ENCODE results near the gene TPRN. TPM values are rescaled to one million over a fixed set of nuclear protein-coding genes. Genes with fewer than 3 reads are reported as not detected.

Gene TPRN
- total and polyA plus RNA-seq, 2 donors (not counting 1 experiment from before 2014, with no cell fraction given) = 1.6 to 5.8 TPM

- Histone ChIP-seq H3K4me3 (replicated peaks in 1 of 4; ENCODE audit: control extremely low read depth in 1 of 4, insufficient read depth in 1 of 4, low read depth in 3 of 4, low read length in 4 of 4) (no peak within 1 kb of the TSS), H3K4me2 (ENCODE audit: extremely low read depth, insufficient read depth, low read length) (peak within 1 kb of the TSS; percentile 35), H3K4me1 (ENCODE audit: control insufficient read depth, extremely low read depth, insufficient read depth, low read length) (no peaks in the 10 kb centered on the region), H3K79me2 (ENCODE audit: control insufficient read depth, insufficient read depth, low read length) (no peaks in the 10 kb centered on the region), H3K9me3 (ENCODE audit: control insufficient read depth, insufficient read depth, low read depth, low read length) (no peaks in the 10 kb centered on the region), H3K27me3 (ENCODE audit: control insufficient read depth, insufficient read depth, low read length) (peaks cover 32% of the 10 kb centered on the region), H2AFZ (ENCODE audit: low read length) (no peak within 1 kb of the TSS), H3K27ac (ENCODE audit: insufficient read depth, low read length) (no peak within 1 kb of the TSS), H3K36me3 (ENCODE audit: control insufficient read depth, insufficient read depth, low read length) (no peaks in the 10 kb centered on the region), H3K9ac (ENCODE audit: insufficient read depth, low read length) (no peak within 1 kb of the TSS), H4K20me1 (ENCODE audit: control insufficient read depth, extremely low read depth, insufficient read depth, low read length) (no peaks in the 10 kb centered on the region)
- TF ChIP-seq EZH2 (IDR thresholded peaks at IDR 0.05; ENCODE audit: low read length, missing control alignments) (no peak), CTCF (conservative IDR thresholded peaks at IDR 0.05 in 1 of 2, IDR thresholded peaks at IDR 0.05 in 1 of 2; ENCODE audit: low read depth in 1 of 2, low read length in 2 of 2) (no peak)
- no peak for DNase-seq (ENCODE audit: low read depth in 2 of 2)
These were observed 30.6 kb downstream of the TPRN start, which contains the start of gene LRRC26 for GRCh38 chr9:137169896-137170358. Gene LRRC26 (minus strand): TSS chr9:137170051. CDS start chr9:137169943, 108 bp downstream.

GRCh38 chr9:137168904-137169856, 31.4 kb downstream of the TPRN start:
- H3K4me2 ChIP-seq (ENCODE audit: extremely low read depth, insufficient read depth, low read length) = peak overlapping the region; percentile 35
- H3K4me3 ChIP-seq (replicated peaks in 1 of 4; ENCODE audit: control extremely low read depth in 1 of 4, insufficient read depth in 1 of 4, low read depth in 3 of 4, low read length in 4 of 4) = no peak overlapping the region
- peaks cover 35% of the 10 kb centered on the region for H3K27me3 ChIP-seq (ENCODE audit: control insufficient read depth, insufficient read depth, low read length)
- H3K4me1 ChIP-seq (ENCODE audit: control insufficient read depth, extremely low read depth, insufficient read depth, low read length) = no peaks in the 10 kb centered on the region
- no peak overlapping the region for H3K9ac ChIP-seq (ENCODE audit: insufficient read depth, low read length)
- H2AFZ ChIP-seq (ENCODE audit: low read length) = no peak overlapping the region
- peak; percentile 18 to 38 for DNase-seq (ENCODE audit: low read depth in 2 of 2)
- no peaks in the 10 kb centered on the region for H3K79me2 ChIP-seq (ENCODE audit: control insufficient read depth, insufficient read depth, low read length)
- H3K27ac ChIP-seq (ENCODE audit: insufficient read depth, low read length) = no peak overlapping the region
- TF ChIP-seq CTCF (conservative IDR thresholded peaks at IDR 0.05 in 1 of 2, IDR thresholded peaks at IDR 0.05 in 1 of 2; ENCODE audit: low read depth in 1 of 2, low read length in 2 of 2) (no peak), EZH2 (IDR thresholded peaks at IDR 0.05; ENCODE audit: low read length, missing control alignments) (peak; percentile 96)
- no peaks in the 10 kb centered on the region for H3K9me3 ChIP-seq (ENCODE audit: control insufficient read depth, insufficient read depth, low read depth, low read length)
- no peaks in the 10 kb centered on the region for H3K36me3 ChIP-seq (ENCODE audit: control insufficient read depth, insufficient read depth, low read length)
- H4K20me1 ChIP-seq (ENCODE audit: control insufficient read depth, extremely low read depth, insufficient read depth, low read length) = no peaks in the 10 kb centered on the region

- DNase-seq (ENCODE audit: low read depth in 2 of 2) = no peak
- Histone ChIP-seq H3K27ac (ENCODE audit: insufficient read depth, low read length) (no peak overlapping the region), H3K36me3 (ENCODE audit: control insufficient read depth, insufficient read depth, low read length) (no peaks in the 10 kb centered on the region), H3K4me3 (replicated peaks in 1 of 4; ENCODE audit: control extremely low read depth in 1 of 4, insufficient read depth in 1 of 4, low read depth in 3 of 4, low read length in 4 of 4) (no peak overlapping the region), H3K4me2 (ENCODE audit: extremely low read depth, insufficient read depth, low read length) (no peak overlapping the region), H3K4me1 (ENCODE audit: control insufficient read depth, extremely low read depth, insufficient read depth, low read length) (no peaks in the 10 kb centered on the region), H2AFZ (ENCODE audit: low read length) (no peak overlapping the region), H3K9me3 (ENCODE audit: control insufficient read depth, insufficient read depth, low read depth, low read length) (no peaks in the 10 kb centered on the region), H3K9ac (ENCODE audit: insufficient read depth, low read length) (no peak overlapping the region), H4K20me1 (ENCODE audit: control insufficient read depth, extremely low read depth, insufficient read depth, low read length) (no peaks in the 10 kb centered on the region), H3K79me2 (ENCODE audit: control insufficient read depth, insufficient read depth, low read length) (no peaks in the 10 kb centered on the region), H3K27me3 (ENCODE audit: control insufficient read depth, insufficient read depth, low read length) (peaks cover 41% of the 10 kb centered on the region)
- TF ChIP-seq CTCF (conservative IDR thresholded peaks at IDR 0.05 in 1 of 2, IDR thresholded peaks at IDR 0.05 in 1 of 2; ENCODE audit: low read depth in 1 of 2, low read length in 2 of 2) = no peak
- TF ChIP-seq EZH2 (IDR thresholded peaks at IDR 0.05; ENCODE audit: low read length, missing control alignments) = peak; percentile 24
These were observed 32.0 kb downstream of the TPRN start for GRCh38 chr9:137168573-137168903.
